Measurements from ENCODE around the gene MPZL2.

DNA sequence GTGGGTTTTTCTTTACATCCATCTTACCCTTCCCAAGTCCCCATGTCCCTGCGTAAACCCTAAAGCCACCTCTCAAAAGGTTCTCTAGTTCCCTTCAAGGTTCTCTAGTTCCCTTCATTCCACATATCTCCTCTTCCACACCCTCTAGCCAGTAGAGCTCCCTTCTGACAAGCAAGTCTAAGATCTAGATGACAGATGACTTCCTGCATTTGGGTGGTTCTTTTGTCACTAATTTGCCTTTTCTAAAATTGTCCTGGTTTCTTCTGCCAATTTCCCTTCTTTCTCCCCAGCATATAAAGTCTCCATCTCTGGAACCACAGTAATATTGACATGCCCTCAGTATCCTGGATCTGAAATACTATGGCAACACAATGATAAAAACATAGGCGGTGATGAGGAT, 48.2 kb upstream of the MPZL2 start:
- TF ChIP-seq L3MBTL2 (conservative IDR thresholded peaks at IDR 0.05) (no peak), SP1 (IDR thresholded peaks at IDR 0.05) (no peak), FOXK2 (IDR thresholded peaks at IDR 0.05) (no peak), FOXM1 (IDR thresholded peaks at IDR 0.05; ENCODE audit: borderline replicate concordance) (no peak), LEF1 (IDR thresholded peaks at IDR 0.05; ENCODE audit: borderline replicate concordance) (no peak), TARDBP (IDR thresholded peaks at IDR 0.05) (no peak), BHLHE40 (IDR thresholded peaks at IDR 0.05; ENCODE audit: borderline replicate concordance) (no peak), HDGF (IDR thresholded peaks at IDR 0.05; ENCODE audit: borderline replicate concordance) (no peak)
- TF ChIP-seq, protein P1, sequence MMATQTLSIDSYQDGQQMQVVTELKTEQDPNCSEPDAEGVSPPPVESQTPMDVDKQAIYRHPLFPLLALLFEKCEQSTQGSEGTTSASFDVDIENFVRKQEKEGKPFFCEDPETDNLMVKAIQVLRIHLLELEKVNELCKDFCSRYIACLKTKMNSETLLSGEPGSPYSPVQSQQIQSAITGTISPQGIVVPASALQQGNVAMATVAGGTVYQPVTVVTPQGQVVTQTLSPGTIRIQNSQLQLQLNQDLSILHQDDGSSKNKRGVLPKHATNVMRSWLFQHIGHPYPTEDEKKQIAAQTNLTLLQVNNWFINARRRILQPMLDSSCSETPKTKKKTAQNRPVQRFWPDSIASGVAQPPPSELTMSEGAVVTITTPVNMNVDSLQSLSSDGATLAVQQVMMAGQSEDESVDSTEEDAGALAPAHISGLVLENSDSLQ (IDR thresholded peaks at IDR 0.05): no peak

Data from HEK293T (cell line).